Measurements from ENCODE around the gene MED28.

- TF ChIP-seq CTCF (IDR thresholded peaks at IDR 0.05) (no peak), POLR2A (IDR thresholded peaks at IDR 0.05) (no peak)
Measured at GRCh38 chr4:17680559-17681280, 66.3 kb downstream of the MED28 start.
